NCI-H1930 (cell line): ENCODE data around the gene DYDC1.
"Not testable (repeated sequence)": the region's sequence is repeated elsewhere in the genome, so short reads cannot be mapped to it uniquely, and the experiment has no call there.

Source experiments
- DNase-seq, 2 experiments: peaks; one replicate each; lab custom pipeline; 2025; lab: John Stamatoyannopoulos, UW

DYDC1 gene

GRCh38 chr10:80344276-80344675 is 12.3 kb downstream of the DYDC1 start:
- DNase-seq: no peak

DNA sequence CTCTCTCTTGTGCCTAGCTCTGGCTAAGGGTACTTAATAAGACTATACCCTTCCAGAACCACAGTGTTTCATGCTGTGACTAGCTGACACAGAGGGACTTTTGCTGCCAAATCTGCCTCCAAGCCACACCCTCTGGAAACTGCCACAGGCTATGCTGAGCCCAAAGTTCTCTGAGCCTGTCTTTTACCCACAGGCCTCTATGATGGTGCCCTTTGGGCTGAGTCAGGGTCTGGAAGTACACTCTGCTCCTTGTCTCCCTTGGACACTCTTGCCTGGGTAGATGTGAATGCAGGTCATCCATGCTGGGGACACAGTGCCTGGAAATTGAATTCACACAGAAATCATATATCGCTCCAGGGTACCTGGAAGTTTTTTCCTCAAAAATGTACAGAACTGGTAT is 22.6 kb downstream of the DYDC1 start:
- no peak for DNase-seq

- no peak for DNase-seq
These were observed 31.6 kb downstream of the DYDC1 start for GRCh38 chr10:80324891-80325364.

DNA sequence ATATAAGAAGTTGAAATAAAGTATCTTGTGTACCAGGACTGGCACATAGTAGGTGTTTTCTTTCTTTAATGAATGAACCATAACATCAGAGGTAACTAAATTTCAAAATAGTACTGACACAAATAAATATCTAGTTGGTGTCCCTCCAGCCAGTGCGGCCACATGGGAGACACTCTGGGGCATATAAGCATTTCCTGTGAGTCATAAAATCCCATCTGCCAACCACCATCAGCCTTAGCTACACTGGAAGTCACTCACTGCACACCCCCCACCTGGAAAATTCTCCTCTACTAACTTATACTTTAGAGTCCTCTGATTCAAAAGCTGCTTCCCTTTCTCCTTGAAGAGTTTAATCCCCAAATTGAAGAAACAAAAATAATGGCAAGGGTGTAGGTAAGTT is 32.5 kb downstream of the DYDC1 start:
- DNase-seq: no peak

DNA sequence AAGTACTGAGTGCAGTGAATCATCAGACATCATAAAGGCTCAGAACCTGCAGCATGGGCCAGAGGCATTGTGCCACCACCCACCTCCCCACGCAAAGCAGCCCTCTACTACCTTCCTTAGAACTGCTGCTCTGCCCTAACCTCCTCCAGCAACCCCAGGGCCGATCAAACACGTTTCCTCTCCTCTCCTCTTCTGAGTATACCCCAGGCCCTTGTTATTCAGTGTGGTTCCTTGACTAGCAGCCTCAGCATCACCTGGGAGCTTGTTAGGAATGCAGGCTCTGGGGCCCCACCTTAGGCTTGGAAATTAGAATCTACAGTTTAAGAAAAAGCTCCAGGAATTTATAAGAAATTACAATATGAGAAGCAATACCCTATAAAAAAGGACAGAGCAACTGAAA is 33.2 kb downstream of the DYDC1 start:
- no peak for DNase-seq

DNA sequence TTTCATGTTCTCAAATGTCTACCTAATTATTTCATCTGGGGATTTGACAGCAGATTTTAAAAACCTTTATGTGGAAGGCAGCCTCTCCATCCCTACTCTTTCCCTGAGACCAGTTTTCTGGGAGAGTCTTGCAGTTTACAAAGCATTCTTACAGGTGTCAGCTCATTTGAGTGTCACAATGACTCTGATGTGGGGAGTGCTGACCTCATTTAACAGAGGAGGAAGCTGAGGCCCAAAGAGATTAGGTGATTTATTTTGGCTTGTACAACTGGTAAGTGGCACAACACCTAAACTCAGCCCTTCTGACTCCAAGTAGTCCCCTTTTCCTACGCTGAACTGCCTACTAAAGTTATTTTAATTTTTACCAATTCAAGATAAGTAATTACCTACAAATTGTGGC is 33.8 kb downstream of the DYDC1 start:
- DNase-seq: no peak

- DNase-seq: no peak
These were observed 34.4 kb downstream of the DYDC1 start for GRCh38 chr10:80322158-80322557.

DNA sequence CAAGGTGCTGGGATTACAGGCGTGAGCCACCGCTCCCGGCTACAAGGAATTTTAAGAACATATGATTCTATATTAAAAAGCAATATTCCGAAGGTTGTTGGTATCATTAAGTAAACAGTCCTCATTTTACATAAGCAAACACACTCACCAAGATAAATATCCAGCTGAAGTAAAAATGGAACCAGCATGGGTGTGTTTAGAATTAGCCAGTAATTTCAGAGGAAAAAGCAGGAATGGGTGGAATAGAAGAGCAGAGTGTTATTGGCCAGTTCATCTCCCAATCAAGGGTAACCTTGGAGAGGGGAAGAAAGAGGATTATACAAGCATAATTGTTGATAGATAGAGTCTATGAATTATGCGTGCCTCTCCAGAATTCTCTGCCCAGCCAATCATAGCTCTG is 35.4 kb downstream of the DYDC1 start:
- no peak for DNase-seq

- no peak for DNase-seq
These were observed 36.2 kb downstream of the DYDC1 start for GRCh38 chr10:80320377-80320776.

DNA sequence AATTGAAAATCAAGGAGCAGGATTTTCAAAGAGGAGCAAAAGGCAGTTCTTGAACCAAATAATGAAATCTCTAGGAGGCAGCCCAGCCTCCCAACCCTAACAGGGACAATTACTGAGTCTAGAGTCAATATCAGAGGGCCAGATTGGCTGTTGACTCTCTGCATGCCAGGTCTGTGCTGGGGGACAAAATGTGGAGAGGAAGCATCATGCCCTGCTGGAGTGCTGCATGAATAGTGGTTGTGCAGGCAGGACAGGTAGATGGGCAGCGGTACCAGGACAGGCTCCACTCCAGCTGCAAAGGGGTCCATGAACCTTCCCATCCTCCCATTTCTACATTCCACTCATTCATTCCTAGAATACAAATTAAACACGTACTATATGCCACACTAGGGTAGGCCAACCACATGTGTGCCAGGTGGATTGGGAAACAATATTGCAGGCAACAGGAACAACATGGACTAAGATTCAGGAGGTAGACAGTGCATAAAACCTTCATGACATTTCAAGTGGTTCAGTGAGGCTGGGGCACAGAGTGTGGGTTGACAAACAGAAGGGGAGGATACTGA is 36.7 kb downstream of the DYDC1 start:
- DNase-seq: peak in 1 of 2 experiments; percentile 1

DNA sequence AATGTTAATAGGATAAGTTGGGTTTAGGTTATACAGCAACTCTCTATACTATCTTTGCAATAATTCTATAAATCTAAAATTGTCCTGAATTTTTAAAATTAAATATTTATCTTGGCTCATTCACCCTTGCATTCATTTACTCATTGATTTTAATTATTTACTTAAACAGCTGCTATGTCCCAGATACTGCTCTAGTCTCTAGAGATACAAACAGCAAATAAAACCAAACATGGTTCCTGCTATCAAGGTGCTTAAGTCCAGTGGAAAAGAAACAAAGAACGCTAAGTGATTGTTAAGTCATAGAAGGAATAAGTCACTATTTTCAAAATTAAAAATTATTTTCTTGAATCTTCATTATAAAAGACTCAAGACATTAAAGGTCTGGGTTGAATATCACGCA is 37.2 kb downstream of the DYDC1 start:
- DNase-seq: peak in 1 of 2 experiments; percentile 1

DNA sequence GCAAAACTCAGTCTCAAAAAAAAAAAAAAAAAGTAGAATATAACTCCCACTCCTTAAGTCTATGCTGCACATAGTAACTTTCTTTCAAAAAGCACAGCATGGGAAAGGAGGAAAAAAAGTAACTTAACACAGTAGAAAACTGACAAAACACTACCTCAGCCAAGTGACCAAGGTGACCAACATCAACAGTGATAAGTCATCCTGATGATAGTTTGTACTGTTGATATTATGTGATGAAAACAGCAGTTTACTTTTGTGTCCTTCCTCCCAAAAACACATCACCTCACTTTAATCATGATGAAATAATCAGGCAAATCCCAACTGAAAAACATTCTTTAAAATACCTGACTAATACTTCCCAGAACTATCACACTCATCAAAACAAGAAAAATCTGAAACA is 37.8 kb downstream of the DYDC1 start:
- DNase-seq: no peak

DNA sequence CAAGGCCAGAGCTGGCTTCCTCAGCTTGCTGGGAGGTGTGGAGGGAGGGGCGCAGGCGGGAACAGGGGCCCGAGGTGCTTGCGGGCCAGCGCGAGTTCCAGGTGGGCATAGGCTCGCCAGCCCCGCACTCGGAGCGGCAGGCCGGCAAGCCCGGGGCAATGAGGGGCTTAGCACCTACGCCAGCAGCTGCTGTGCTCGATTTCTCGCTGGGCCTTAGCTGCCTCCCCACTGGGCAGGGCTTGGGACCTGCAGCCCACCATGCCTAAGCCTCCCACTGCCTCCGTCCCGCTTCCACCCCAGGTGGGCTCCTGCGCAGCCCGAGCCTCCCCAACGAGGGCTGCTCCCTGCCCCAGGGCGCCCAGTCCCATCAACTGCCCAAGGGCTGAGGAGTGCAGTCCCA is 41.2 kb downstream of the DYDC1 start:
- no peak for DNase-seq

GRCh38 chr10:80313523-80313922 is 43.0 kb downstream of the DYDC1 start:
- no peak for DNase-seq

DNA sequence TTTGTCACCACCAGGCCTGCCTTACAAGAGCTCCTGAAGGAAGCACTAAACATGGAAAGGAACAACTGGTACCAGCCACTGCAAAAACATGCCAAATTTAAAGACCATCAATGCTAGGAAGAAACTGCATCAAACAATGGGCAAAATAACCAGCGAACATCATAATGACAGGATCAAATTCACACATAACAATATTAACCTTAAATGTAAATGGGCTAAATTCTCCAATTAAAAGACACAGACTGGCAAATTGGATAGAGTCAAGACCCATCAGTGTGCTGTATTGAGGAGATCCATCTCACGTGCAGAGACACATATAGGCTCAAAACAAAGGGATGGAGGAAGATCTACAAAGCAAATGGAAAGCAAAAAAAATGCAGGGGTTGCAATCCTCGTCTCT is 50.6 kb downstream of the DYDC1 start:
- DNase-seq: not testable (repeated sequence)

GRCh38 chr10:80296942-80297341 is 59.6 kb downstream of the DYDC1 start:
- DNase-seq: no peak

DNA sequence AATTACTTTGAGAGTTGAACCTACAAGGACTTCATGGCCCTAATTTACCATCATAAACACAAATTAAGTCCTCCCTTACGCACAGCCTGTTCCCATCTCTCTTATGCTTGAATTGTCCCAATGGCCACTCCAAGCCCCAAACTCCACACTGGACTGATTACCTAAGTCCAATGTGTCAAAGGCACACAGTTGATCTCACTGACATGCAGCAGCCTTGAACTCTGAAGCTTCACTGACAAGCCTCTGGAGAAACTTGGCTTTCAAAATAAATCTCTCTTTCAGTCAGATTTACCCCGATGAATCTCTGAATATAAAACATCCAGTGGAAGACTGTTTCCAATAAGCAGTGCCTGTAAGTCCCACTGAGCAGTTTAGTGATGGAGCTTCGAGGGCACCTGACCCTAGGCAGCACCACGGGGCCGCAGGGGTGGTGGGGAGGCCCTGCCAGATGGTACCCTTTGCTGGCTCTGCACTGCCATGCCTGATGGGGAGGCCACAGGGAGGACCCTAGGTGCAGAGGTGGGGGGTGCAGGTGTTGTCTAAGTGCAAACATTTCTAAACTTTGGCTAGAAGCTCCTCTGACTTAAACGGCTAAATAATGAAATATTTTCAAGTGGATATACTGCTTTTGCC is 63.8 kb downstream of the DYDC1 start:
- DNase-seq: no peak

GRCh38 chr10:80290474-80291220 is 65.9 kb downstream of the DYDC1 start:
- DNase-seq: no peak

DNA sequence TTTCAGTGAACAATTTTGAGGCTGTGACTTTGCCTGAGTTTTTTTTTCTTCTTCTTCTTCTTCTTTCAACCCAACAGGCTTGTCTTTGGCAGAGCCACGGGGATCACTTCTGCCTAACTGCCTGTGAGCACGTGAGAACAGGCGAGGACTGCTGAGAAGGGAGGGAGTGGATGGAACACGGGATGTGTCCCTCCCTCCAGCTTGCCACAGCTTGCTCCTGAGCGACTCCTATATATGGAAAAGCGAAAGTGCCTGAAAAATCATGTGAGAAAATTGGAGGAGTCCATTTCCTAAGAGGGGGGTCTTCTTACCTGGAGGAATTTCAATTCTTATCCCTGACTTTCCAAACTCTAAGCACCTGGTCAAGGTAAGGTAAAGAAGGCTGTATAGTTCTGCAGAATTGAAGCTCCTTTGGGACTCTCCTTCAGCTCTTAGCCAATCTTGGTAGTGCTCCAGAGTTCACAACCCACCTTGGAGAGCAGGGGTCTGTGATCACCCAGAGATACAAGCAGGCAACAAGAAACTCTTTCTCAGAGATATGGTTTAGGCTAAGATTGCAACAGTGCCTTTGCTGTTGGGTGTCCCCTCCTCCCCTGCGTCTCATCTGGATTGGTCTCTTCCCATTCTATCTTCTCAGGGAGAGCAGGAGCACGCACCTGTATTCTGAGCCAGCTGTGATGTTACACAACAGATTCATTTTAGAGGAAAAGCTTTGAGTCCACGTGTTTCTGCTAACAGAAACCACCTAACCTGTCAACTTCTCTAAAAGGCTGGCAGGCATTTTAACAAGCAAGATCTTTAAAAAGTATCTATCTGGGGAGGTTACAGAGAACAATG is 66.9 kb downstream of the DYDC1 start, which contains the start of gene MAT1A:
Gene MAT1A (minus strand): TSS at position 208 of the 837 bp plus-strand sequence. CDS start 235 bp downstream, outside the sequence.
- no peak for DNase-seq

DNA sequence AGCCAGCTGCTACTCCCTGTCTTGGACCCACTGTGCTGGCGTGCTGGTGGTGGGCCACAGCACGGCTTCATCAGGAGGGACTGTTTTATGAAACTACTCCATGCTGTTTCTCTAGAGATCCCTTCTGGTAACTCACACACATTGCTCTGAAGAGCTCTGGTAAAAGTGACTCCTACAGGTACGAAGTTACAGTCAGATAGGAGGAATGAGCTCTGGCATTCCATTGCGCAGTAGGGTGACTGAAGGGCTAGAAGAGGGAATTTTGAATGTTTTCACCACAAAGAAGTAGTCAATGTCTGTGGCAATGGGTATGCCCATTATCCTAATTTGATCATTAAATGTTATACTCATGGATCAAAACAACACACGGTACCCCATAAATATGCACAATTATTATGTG is 67.7 kb downstream of the DYDC1 start:
- no peak for DNase-seq
